Measurements from ENCODE around the gene CLPTM1L.

CLPTM1L gene

GRCh38 chr5:1270933-1271914 is 73.7 kb downstream of the CLPTM1L start:
- DNase-seq, result no peak

- DNase-seq, result no peak
These were observed 74.5 kb downstream of the CLPTM1L start for GRCh38 chr5:1270426-1270825.

- DNase-seq, result no peak
These were observed 76.2 kb downstream of the CLPTM1L start for GRCh38 chr5:1268666-1269065.

GRCh38 chr5:1268056-1268455 is 76.8 kb downstream of the CLPTM1L start:
- DNase-seq, result no peak

Data from kidney glomerular epithelial cell (primary cell).